ENCODE results near the gene TRABD2B. TPM values are rescaled to one million over a fixed set of nuclear protein-coding genes. Genes with fewer than 3 reads are reported as not detected.

The TRABD2B gene
- total and polyA plus RNA-seq, 7 donors, result 0.08 to 0.76 (median 0.42) TPM

DNA sequence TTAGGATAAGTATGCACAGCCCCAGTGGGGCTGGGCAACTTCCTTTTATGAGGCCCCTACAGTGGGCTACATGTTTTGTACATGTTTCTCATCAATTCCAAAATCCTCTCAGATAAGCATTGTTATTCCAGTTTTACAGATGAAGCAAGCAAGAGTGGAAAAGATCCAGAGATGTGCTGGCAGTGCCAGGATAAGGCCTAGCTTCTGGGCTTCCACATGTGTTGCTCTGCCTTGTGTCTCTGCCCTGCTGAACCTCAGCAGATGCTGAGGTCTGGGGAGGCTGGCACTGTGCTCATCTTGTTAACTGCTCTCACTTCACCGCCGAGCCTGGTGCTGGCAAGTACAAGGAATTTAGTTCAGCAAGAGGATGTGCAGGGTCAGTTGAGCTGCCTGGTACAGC lies 202.1 kb downstream of the TRABD2B start:
- Histone ChIP-seq H3K36me3 (ENCODE audit: insufficient read depth in 1 of 2, low read depth in 1 of 2) (no peaks in the 10 kb centered on the region), H3K4me3 (no peak overlapping the region), H3K9me3 (no peaks in the 10 kb centered on the region), H3K27ac (no peak overlapping the region), H3K27me3 (ENCODE audit: insufficient read depth in 3 of 3, low read length in 2 of 3) (no peaks in the 10 kb centered on the region), H3K4me1 (no peaks in the 10 kb centered on the region)
- TF ChIP-seq, protein P1, sequence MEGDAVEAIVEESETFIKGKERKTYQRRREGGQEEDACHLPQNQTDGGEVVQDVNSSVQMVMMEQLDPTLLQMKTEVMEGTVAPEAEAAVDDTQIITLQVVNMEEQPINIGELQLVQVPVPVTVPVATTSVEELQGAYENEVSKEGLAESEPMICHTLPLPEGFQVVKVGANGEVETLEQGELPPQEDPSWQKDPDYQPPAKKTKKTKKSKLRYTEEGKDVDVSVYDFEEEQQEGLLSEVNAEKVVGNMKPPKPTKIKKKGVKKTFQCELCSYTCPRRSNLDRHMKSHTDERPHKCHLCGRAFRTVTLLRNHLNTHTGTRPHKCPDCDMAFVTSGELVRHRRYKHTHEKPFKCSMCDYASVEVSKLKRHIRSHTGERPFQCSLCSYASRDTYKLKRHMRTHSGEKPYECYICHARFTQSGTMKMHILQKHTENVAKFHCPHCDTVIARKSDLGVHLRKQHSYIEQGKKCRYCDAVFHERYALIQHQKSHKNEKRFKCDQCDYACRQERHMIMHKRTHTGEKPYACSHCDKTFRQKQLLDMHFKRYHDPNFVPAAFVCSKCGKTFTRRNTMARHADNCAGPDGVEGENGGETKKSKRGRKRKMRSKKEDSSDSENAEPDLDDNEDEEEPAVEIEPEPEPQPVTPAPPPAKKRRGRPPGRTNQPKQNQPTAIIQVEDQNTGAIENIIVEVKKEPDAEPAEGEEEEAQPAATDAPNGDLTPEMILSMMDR (IDR thresholded peaks at IDR 0.05), result no peak
- DNase-seq, result no peak
- ATAC-seq, result no peak
- intact Hi-C loops (cut with DNase I), result loop anchor here in 1 of 2 donors (10.0 kb wide), 1 partner anchor 250 kb away; no protein-coding TSS in a partner anchor
- 44 to 53% (median 45%) methylated on average over 2 of the region's 2 CpGs for WGBS, 3 donors

DNA sequence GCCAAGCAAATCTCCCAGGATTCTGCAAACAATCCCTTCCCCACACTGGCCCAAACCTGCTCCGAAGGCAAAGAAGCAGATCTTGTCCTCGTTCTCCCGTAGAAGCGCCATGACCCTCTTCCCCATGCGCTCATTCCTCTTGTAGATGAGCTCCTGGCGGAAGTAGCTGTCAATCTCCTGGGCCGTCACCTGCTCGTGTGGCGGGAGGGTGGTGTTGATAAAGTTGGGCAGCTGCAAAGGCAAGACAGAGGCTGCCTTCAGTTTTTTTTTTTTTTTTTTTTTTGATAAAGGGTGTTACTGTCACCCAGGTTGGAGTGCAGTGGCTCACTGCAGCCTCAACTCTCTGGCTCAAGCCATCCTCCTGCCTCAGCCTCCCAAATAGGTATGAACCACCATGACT lies 202.7 kb downstream of the TRABD2B start:
- no peak for ATAC-seq

DNA sequence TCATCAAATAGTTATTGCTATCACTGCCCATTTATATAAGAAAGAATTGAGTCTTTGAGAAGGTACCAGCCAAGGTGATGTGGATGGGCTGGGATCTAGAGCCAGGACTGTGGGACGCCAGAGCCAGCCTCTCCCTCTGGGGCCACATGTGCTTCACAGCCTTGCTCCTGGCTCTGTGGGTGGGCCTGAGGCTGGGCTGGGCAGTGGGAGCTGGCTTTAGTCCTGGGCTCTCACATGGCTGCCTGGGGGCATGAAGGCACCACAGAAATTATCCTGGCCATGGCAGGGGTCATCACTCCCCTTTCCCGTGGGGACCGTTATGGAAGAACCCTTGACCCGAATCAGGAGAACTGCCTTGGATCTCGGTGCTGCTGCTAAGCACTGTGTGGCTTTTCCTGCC lies 203.1 kb downstream of the TRABD2B start:
- TF ChIP-seq, protein P1 (IDR thresholded peaks at IDR 0.05), result no peak
- H3K4me3 ChIP-seq, result no peak overlapping the region
- no peaks in the 10 kb centered on the region for H3K27me3 ChIP-seq (ENCODE audit: insufficient read depth in 3 of 3, low read length in 2 of 3)
- ATAC-seq (no peak), DNase-seq (no peak)
- H3K27ac ChIP-seq, result no peak overlapping the region
- no peaks in the 10 kb centered on the region for H3K9me3 ChIP-seq
- no peaks in the 10 kb centered on the region for H3K36me3 ChIP-seq (ENCODE audit: insufficient read depth in 1 of 2, low read depth in 1 of 2)
- intact Hi-C loops (cut with DNase I), result loop anchor here in 1 of 2 donors (10.0 kb wide), 1 partner anchor 251 kb away; no protein-coding TSS in a partner anchor
- no peaks in the 10 kb centered on the region for H3K4me1 ChIP-seq
- WGBS, 3 donors, result 78 to 82% (median 80%) methylated on average over 5 of the region's 5 CpGs

More for the DNA sequence above, 202.7 kb downstream of the TRABD2B start:
- Histone ChIP-seq H3K27me3 (ENCODE audit: insufficient read depth in 3 of 3, low read length in 2 of 3) (no peaks in the 10 kb centered on the region), H3K4me3 (no peak overlapping the region), H3K9me3 (no peaks in the 10 kb centered on the region), H3K4me1 (no peaks in the 10 kb centered on the region), H3K27ac (no peak overlapping the region), H3K36me3 (ENCODE audit: insufficient read depth in 1 of 2, low read depth in 1 of 2) (no peaks in the 10 kb centered on the region)
- intact Hi-C loops (cut with DNase I), result loop anchor here in 1 of 2 donors (10.0 kb wide), 1 partner anchor 250 kb away; no protein-coding TSS in a partner anchor
- TF ChIP-seq, protein P1 (IDR thresholded peaks at IDR 0.05), result no peak
- no peak for DNase-seq
- 88 to 92% (median 91%) methylated on average over 9 of the region's 9 CpGs for WGBS, 3 donors

DNA sequence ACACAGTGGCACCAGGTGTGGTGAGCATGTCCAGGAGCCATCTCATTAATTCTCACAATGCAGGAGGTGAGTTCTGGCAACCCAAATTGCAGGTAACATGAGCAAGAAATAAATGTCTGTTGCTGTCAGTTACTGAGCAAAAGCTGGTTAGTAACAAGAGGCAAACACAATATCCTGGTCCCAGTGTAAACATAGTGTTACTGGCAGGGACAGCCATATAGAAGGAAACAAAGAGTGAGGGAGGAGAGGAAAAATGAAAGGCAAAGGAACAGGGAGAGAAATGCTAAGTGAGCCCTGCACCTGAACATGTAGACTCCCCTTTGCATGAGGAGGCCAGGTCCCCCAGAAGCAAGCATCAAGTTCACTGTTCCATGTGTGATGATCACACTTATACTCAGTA lies 203.6 kb downstream of the TRABD2B start:
- Histone ChIP-seq H3K36me3 (ENCODE audit: insufficient read depth in 1 of 2, low read depth in 1 of 2) (no peaks in the 10 kb centered on the region), H3K4me1 (no peaks in the 10 kb centered on the region), H3K4me3 (no peak overlapping the region), H3K27me3 (ENCODE audit: insufficient read depth in 3 of 3, low read length in 2 of 3) (no peaks in the 10 kb centered on the region), H3K9me3 (no peaks in the 10 kb centered on the region), H3K27ac (no peak overlapping the region)
- TF ChIP-seq, protein P1 (IDR thresholded peaks at IDR 0.05), result no peak
- intact Hi-C loops (cut with DNase I), result loop anchor here in 1 of 2 donors (10.0 kb wide), 1 partner anchor 251 kb away; no protein-coding TSS in a partner anchor
- no peak for ATAC-seq
- no peak for DNase-seq

DNA sequence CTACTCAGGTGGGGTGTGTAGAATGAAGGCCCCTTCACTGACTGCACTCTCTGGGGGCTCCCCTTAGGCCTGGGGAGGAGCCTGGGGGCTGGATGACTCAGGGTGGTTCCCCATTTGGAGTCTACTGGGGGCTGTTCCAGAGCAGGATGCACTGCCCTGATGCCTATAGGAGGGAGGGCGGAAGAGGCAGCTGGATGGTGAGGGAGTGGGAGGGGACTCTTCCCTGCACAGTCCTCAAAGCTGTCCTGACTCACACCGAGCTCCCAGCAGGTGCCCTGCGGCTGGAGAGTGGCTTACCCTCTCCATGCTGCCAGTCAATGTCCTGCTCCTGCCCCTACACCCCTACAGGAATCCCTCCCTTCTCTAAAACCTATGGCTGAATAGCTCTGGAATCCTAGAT lies 204.4 kb downstream of the TRABD2B start:
- Histone ChIP-seq H3K9me3 (no peaks in the 10 kb centered on the region), H3K36me3 (ENCODE audit: insufficient read depth in 1 of 2, low read depth in 1 of 2) (no peaks in the 10 kb centered on the region), H3K27ac (no peak overlapping the region), H3K4me3 (no peak overlapping the region), H3K4me1 (no peaks in the 10 kb centered on the region), H3K27me3 (ENCODE audit: insufficient read depth in 3 of 3, low read length in 2 of 3) (no peaks in the 10 kb centered on the region)
- DNase-seq (no peak), ATAC-seq (no peak)
- intact Hi-C loops (cut with DNase I), result loop anchor here in 1 of 2 donors (10.0 kb wide), 1 partner anchor 252 kb away; no protein-coding TSS in a partner anchor
- 80 to 90% (median 89%) methylated on average over 3 of the region's 3 CpGs for WGBS, 3 donors
- TF ChIP-seq, protein P1 (IDR thresholded peaks at IDR 0.05), result no peak

Data from psoas muscle (tissue), 8 donors.